GM23338 (cell line): ENCODE results near the gene PPP2R5D.

Experiments
- CTCF ChIP-seq, 2 experiments: fragments of 200-600 bp in 1 of 2; sonication (generic) in 1 of 2; conservative IDR thresholded peaks; 2 replicates each; pipeline versions ENCODE4 v1.5.1 to v1.6.1; 2016 to 2017; ENCODE audit warnings: antibody characterized with exemption in 2 of 2, low read depth in 2 of 2, mild to moderate bottlenecking in 2 of 2, moderate library complexity in 1 of 2
- TF ChIP-seq, protein P1 (sequence below): IDR thresholded peaks from one replicate; pipeline ENCODE4 v1.6.1; 2018; ENCODE audit warnings: antibody characterized with exemption; ENCODE audit not compliant: unreplicated experiment

DNA sequence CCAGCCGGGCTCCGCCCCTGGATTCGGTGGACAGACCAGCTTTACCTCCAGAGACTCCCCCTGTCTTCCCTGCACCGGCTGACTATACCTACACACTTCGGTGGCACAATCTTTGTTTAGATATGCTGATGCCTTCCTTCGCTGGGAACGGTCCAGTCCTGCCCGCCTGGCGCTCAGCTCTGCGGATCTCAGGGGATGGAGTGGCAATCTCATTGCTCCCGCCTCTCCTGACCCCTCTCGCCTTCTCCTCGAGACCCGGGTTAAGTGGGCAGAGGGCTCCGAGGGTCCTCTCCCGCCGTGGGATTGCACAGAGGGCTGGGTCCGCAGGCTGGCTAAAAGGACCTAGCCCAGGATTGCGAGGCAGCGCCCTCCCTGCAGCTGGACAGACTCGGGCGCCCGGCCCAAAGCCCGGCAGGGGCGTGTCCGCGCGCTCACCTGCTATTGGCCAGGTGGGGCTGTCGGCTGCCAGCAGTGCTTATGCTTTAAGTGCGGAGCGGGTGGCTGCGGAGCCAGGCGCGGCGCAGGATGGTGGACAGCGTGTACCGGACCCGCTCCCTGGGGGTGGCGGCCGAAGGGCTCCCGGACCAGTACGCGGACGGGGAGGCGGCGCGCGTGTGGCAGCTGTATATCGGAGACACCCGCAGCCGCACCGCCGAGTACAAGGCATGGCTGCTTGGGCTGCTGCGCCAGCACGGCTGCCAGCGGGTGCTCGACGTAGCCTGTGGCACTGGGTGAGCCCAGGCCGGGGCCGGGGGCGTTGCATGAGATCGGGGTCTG, 23.9 kb upstream of the PPP2R5D start, which contains the start of gene GNMT:
- no peak for TF ChIP-seq CTCF (conservative IDR thresholded peaks at IDR 0.05; ENCODE audit: low read depth in 2 of 2)
- TF ChIP-seq, protein P1, sequence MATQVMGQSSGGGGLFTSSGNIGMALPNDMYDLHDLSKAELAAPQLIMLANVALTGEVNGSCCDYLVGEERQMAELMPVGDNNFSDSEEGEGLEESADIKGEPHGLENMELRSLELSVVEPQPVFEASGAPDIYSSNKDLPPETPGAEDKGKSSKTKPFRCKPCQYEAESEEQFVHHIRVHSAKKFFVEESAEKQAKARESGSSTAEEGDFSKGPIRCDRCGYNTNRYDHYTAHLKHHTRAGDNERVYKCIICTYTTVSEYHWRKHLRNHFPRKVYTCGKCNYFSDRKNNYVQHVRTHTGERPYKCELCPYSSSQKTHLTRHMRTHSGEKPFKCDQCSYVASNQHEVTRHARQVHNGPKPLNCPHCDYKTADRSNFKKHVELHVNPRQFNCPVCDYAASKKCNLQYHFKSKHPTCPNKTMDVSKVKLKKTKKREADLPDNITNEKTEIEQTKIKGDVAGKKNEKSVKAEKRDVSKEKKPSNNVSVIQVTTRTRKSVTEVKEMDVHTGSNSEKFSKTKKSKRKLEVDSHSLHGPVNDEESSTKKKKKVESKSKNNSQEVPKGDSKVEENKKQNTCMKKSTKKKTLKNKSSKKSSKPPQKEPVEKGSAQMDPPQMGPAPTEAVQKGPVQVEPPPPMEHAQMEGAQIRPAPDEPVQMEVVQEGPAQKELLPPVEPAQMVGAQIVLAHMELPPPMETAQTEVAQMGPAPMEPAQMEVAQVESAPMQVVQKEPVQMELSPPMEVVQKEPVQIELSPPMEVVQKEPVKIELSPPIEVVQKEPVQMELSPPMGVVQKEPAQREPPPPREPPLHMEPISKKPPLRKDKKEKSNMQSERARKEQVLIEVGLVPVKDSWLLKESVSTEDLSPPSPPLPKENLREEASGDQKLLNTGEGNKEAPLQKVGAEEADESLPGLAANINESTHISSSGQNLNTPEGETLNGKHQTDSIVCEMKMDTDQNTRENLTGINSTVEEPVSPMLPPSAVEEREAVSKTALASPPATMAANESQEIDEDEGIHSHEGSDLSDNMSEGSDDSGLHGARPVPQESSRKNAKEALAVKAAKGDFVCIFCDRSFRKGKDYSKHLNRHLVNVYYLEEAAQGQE, result no peak
